Measurements from ENCODE around the gene NR2C1.
"Not testable (repeated sequence)": the region's sequence is repeated elsewhere in the genome, so short reads cannot be mapped to it uniquely, and the experiment has no call there.

The NR2C1 gene

DNA sequence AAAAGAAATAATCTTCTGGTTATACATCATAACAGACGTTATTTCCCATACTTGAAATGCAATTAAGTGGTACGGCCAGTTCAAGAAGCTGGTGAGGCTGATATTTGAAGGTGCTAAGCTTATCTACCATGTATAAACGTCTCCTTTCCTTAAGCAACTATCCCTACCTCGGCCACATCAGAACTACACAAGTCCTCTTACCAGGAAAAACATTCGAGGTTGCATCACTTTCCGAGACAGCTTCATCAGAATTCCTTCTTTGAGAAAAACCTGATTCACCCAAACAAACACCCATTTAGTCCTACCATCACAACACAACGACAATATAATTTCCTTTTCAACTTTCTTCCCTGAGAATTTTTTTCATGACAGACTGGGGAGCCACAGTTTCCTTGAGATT, 33.9 kb upstream of the NR2C1 start:
- TF ChIP-seq EZH2 (IDR thresholded peaks at IDR 0.05) = no peak
- peaks cover 11% of the 10 kb centered on the region for H3K36me3 ChIP-seq (ENCODE audit: insufficient read depth, low read length)
- no peak overlapping the region for H3K9ac ChIP-seq (ENCODE audit: insufficient read length)
- H3K4me3 ChIP-seq = no peak overlapping the region
- no peaks in the 10 kb centered on the region for H3K9me3 ChIP-seq (ENCODE audit: low read depth, low read length)
- DNase-seq (ENCODE audit: low read depth, low spot score) = no peak
- no peak overlapping the region for H3K27ac ChIP-seq

DNA sequence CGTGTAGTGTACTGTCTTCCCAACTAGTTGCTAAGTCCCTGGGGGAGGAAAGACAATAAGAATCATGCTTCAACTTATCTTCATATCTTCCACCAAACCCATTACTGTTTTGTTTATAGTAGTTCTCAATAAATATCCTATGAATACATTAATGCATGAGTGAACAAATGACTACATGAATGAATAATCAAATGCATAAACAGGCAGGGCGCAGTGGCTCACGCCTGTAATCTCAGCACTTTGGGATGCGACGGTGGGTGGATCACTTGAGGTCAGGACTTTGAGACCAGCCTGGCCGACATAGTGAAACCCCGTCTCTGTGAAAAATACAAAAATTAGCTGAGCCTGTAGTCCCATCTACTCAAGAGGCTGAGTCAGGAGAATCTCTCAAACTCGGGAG, 32.1 kb upstream of the NR2C1 start:
- Histone ChIP-seq H3K4me3 (no peak overlapping the region), H3K27ac (no peak overlapping the region), H3K9me3 (ENCODE audit: low read depth, low read length) (no peaks in the 10 kb centered on the region), H3K36me3 (ENCODE audit: insufficient read depth, low read length) (peaks cover 11% of the 10 kb centered on the region), H3K9ac (ENCODE audit: insufficient read length) (no peak overlapping the region)
- TF ChIP-seq FOXP2 (optimal IDR thresholded peaks at IDR 0.05; ENCODE audit: control extremely low read depth, extremely low read length, insufficient read depth) (no peak), POLR2AphosphoS5 (IDR thresholded peaks at IDR 0.05; ENCODE audit: borderline replicate concordance, low read depth, low read length) (no peak), EZH2 (IDR thresholded peaks at IDR 0.05) (no peak)
- DNase-seq (ENCODE audit: low read depth, low spot score) = no peak

DNA sequence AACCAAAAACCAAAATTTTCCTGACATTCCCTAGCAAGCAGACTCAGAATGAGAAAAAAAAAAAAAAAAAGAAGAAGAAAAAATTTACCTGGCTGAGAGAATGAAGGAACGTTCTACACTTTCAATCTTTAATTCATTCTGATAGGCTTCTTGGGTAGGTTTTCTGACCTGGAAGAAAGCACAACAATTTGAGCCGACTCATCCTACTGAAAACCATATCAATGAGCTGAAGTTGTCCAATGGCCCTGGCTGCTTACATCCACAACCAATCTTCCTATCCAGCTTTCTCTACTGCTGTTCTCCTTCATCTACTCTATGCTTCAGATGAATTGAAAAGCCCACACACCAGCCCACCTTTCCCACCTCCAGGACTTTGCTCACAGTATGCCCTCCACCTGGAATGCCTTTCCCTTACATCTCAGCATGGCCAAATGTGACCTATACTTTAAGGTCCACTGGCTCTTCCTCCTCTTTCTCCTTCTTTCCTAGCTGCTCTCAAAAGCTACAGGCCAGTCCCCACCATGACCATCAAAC, 31.6 kb upstream of the NR2C1 start:
- Histone ChIP-seq H3K9me3 (ENCODE audit: low read depth, low read length) (no peaks in the 10 kb centered on the region), H3K9ac (ENCODE audit: insufficient read length) (no peak overlapping the region), H3K36me3 (ENCODE audit: insufficient read depth, low read length) (peaks cover 11% of the 10 kb centered on the region), H3K4me3 (no peak overlapping the region), H3K27ac (no peak overlapping the region)
- no peak for DNase-seq (ENCODE audit: low read depth, low spot score)
- no peak for TF ChIP-seq POLR2AphosphoS5 (IDR thresholded peaks at IDR 0.05; ENCODE audit: borderline replicate concordance, low read depth, low read length)
- no peak for TF ChIP-seq EZH2 (IDR thresholded peaks at IDR 0.05)
- no peak for TF ChIP-seq FOXP2 (optimal IDR thresholded peaks at IDR 0.05; ENCODE audit: control extremely low read depth, extremely low read length, insufficient read depth)

DNA sequence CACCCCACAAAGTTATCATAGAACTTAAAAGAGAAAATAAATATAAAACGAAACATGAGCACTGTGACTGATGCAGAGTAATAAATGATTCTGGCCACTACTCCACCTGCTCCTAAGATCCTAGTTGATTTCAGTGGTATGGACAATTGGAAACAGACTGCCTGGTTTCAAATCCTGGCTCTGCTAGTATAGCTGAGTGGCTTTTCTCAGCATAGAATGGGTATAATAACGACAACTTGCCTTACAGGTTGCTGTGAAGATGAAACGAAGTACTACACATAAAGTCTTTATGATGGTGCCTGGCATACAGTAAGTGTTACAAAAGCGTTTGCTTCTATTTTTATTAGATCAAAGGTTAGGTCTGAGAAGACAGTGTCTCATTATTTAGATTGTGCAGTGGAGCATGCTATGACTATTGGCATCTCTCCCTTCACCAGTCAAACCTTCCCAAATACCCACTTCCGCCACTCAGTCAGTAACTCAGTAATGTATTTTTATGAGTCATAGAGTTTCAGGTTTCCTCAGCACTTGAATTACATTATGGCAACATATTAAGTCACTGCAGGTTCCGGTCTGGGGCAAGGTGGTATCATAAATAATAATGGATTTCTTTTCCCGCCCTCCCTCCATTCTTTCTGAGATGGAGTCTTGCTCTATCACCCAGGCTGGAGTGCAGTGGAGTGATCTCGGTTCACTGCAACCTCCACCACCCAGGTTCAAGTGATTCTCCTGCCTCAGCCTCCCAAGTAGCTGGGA, 29.7 kb upstream of the NR2C1 start:
- Histone ChIP-seq H3K36me3 (ENCODE audit: insufficient read depth, low read length) (peaks cover 11% of the 10 kb centered on the region), H3K9me3 (ENCODE audit: low read depth, low read length) (no peaks in the 10 kb centered on the region), H3K4me3 (no peak overlapping the region), H3K27ac (no peak overlapping the region), H3K9ac (ENCODE audit: insufficient read length) (no peak overlapping the region)
- no peak for TF ChIP-seq EZH2 (IDR thresholded peaks at IDR 0.05)
- TF ChIP-seq FOXP2 (optimal IDR thresholded peaks at IDR 0.05; ENCODE audit: control extremely low read depth, extremely low read length, insufficient read depth) = no peak
- no peak for TF ChIP-seq POLR2AphosphoS5 (IDR thresholded peaks at IDR 0.05; ENCODE audit: borderline replicate concordance, low read depth, low read length)
- DNase-seq (ENCODE audit: low read depth, low spot score) = no peak

DNA sequence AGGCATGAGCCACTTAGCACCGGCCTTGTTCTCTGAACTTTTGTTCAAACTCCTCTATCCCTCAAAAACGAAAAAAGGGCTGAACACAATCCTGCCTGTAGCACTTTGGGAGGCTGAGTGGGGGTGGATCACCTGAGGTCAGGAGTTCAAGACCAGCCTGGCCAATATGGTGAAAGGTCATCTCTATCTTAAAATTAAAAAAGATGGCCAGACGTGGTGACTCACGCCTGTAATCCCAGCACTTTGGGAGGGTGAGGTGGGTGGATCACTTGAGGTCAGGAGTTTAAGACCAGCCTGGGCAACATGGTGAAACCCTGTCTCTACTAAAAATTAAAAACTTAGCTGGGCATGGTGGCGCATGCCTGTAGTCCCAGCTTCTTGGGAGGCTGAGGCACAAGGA, 28.5 kb upstream of the NR2C1 start:
- H3K36me3 ChIP-seq (ENCODE audit: insufficient read depth, low read length); H3K4me3 ChIP-seq; H3K27ac ChIP-seq; H3K9ac ChIP-seq (ENCODE audit: insufficient read length); H3K9me3 ChIP-seq (ENCODE audit: low read depth, low read length); DNase-seq (ENCODE audit: low read depth, low spot score): not testable (repeated sequence)

DNA sequence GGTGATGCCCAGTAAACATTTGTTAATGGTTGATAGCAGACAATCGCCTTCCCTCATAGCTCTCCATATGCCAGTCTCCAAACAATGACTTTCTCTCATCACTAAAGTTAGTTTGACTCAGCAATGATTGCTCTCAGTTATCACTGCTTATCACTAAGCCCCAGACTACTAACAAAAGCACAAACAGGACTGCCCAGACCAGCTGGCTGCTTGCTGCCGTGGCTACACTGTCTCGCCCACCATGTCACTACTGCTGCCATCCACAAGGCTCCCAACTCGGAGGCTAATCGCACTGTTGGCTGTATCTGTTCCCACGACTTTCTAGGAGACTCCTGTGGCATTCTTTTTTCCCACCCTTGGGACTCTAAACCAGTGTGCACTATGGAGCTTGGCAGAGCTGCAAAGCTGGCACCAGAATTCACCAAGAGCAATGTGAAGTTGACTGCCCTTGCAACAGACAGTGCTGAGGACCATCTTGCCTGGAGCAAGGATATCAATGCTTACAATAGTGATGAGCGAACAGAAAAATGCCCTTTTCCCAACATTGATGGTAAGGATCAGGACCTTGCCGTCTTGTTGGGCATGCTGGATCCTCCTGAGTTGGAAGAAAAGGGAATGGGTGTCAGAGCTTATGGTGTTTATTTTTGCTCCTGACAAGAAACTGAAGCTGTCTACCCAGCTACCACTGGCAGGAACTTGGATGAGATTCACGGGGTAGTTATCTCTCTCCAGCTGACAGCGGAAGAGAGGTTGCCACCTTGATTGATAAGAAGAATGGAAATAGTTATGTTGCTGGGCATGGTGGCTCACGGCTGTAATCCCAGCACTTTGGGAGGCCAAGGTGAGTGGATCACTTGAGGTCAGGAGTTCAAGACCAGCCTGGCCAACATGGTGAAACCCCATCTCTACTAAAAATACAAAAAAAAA, 27.1 kb upstream of the NR2C1 start:
- H3K27ac ChIP-seq = no peak overlapping the region
- no peak for DNase-seq (ENCODE audit: low read depth, low spot score)
- no peaks in the 10 kb centered on the region for H3K9me3 ChIP-seq (ENCODE audit: low read depth, low read length)
- H3K4me3 ChIP-seq = no peak overlapping the region
- TF ChIP-seq EZH2 (IDR thresholded peaks at IDR 0.05) = no peak
- TF ChIP-seq POLR2AphosphoS5 (IDR thresholded peaks at IDR 0.05; ENCODE audit: borderline replicate concordance, low read depth, low read length) = no peak
- peaks cover 5% of the 10 kb centered on the region for H3K36me3 ChIP-seq (ENCODE audit: insufficient read depth, low read length)
- H3K9ac ChIP-seq (ENCODE audit: insufficient read length) = no peak overlapping the region

DNA sequence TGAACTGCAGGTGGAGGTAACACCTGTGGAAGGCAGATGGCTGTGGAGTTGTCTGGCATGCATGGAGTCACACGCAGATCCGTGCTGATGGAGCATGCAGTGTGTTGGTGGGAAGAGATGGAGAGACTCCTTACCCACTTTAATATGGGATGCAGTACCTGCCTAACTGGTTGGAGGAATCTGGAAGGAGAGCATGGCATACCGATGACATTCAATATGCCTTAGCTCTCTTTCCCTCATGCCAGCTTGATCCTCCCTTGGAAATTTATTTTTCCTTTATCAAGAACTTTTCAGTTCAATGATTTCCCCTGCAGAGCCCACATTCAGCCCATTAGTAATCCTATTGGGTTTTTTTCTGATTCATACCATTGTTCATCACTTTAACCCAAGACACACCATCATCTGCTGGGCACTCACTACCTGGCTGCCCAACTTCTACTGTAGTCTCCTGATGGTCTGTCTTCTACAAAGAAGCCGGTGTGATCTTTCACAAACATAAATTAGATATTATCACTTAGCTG, 25.9 kb upstream of the NR2C1 start:
- no peak overlapping the region for H3K4me3 ChIP-seq
- H3K9ac ChIP-seq (ENCODE audit: insufficient read length) = no peak overlapping the region
- H3K9me3 ChIP-seq (ENCODE audit: low read depth, low read length) = no peaks in the 10 kb centered on the region
- TF ChIP-seq POLR2AphosphoS5 (IDR thresholded peaks at IDR 0.05; ENCODE audit: borderline replicate concordance, low read depth, low read length) = no peak
- TF ChIP-seq FOXP2 (optimal IDR thresholded peaks at IDR 0.05; ENCODE audit: control extremely low read depth, extremely low read length, insufficient read depth) = no peak
- no peak for TF ChIP-seq EZH2 (IDR thresholded peaks at IDR 0.05)
- peaks cover 5% of the 10 kb centered on the region for H3K36me3 ChIP-seq (ENCODE audit: insufficient read depth, low read length)
- DNase-seq (ENCODE audit: low read depth, low spot score) = no peak
- H3K27ac ChIP-seq = no peak overlapping the region

DNA sequence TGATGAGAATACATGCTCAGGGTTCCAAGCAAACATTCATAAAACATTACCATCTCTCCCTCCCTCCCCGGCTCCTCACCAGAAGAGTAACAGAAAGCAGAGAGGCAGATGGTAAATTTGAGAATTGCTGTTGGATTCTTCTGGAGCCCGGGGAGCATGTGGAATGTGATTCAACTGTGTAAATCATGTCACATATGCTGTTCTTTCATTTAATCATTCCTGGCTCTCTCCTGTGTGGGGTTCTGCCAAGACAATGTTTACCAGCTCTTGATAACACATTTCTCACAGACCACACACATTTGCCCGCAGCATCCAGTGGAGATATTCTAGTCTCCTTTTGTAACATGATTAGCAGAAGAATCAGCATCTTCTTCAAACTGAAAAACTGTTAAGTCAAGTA, 23.4 kb upstream of the NR2C1 start:
- DNase-seq (ENCODE audit: low read depth, low spot score) = no peak
- Histone ChIP-seq H3K4me3 (no peak overlapping the region), H3K36me3 (ENCODE audit: insufficient read depth, low read length) (peaks cover 5% of the 10 kb centered on the region; the same call in 1 of the 2 replicates), H3K9me3 (ENCODE audit: low read depth, low read length) (no peaks in the 10 kb centered on the region), H3K9ac (ENCODE audit: insufficient read length) (no peak overlapping the region), H3K27ac (no peak overlapping the region)
- TF ChIP-seq EZH2 (IDR thresholded peaks at IDR 0.05) (no peak), POLR2AphosphoS5 (IDR thresholded peaks at IDR 0.05; ENCODE audit: borderline replicate concordance, low read depth, low read length) (no peak), FOXP2 (optimal IDR thresholded peaks at IDR 0.05; ENCODE audit: control extremely low read depth, extremely low read length, insufficient read depth) (no peak)

Data from SK-N-MC (cell line).